DOHH2 (cell line): ENCODE data around the gene SBF1.
A peak's percentile ranks its signal among the peaks of the same experiment; 100 is the strongest.

Source experiments
- H3F3A ChIP-seq: fragments of 200-600 bp; sonication (generic), shearing (Covaris generic); 2 replicates; pipeline ENCODE4 v1.6.0; 2016; ENCODE audit warnings: antibody characterized with exemption, mild to moderate bottlenecking; ENCODE audit not compliant: control insufficient read depth, insufficient read depth
- H3K27ac ChIP-seq: fragments of 200-600 bp; sonication (generic); 2 replicates; pipeline ENCODE4 v1.5.1; 2014; ENCODE audit warnings: low read depth, mild to moderate bottlenecking, low read length, moderate library complexity
- H3K27me3 ChIP-seq: fragments of 200-600 bp; sonication (generic); 2 replicates; pipeline ENCODE4 v1.6.1; 2014; ENCODE audit warnings: mild to moderate bottlenecking, low read length, mixed read lengths; ENCODE audit not compliant: control insufficient read depth
- H3K36me3 ChIP-seq: fragments of 200-600 bp; sonication (generic); 2 replicates; pipeline ENCODE4 v1.6.1; 2014; ENCODE audit warnings: mild to moderate bottlenecking, low read length, moderate library complexity, mixed read lengths; ENCODE audit not compliant: control insufficient read depth
- H3K4me1 ChIP-seq: fragments of 200-600 bp; sonication (generic); 2 replicates; pipeline ENCODE4 v1.6.1; 2014; ENCODE audit warnings: mild to moderate bottlenecking, low read length, mixed read lengths; ENCODE audit not compliant: control insufficient read depth
- H3K4me2 ChIP-seq: fragments of 200-600 bp; sonication (generic); 2 replicates; pipeline ENCODE4 v1.6.0; 2014; ENCODE audit warnings: mild to moderate bottlenecking, low read length, moderate library complexity
- H3K4me3 ChIP-seq: fragments of 200-600 bp; sonication (generic); 2 replicates; pipeline ENCODE4 v1.5.1; 2014; ENCODE audit warnings: mild to moderate bottlenecking, low read length, mixed read lengths
- H3K79me2 ChIP-seq: fragments of 200-600 bp; sonication (generic); 2 replicates; pipeline ENCODE4 v1.6.1; 2014; ENCODE audit warnings: mild to moderate bottlenecking, low read length, mixed read lengths; ENCODE audit not compliant: control insufficient read depth
- H3K9me2 ChIP-seq: fragments of 200-600 bp; sonication (generic); replicated peaks from 2 replicates; pipeline ENCODE4 v1.6.1; 2014; ENCODE audit warnings: mild to moderate bottlenecking, low read length, mixed read lengths; ENCODE audit not compliant: control insufficient read depth
- H3K9me3 ChIP-seq: fragments of 200-600 bp; sonication (generic); 2 replicates; pipeline ENCODE4 v1.6.1; 2014; ENCODE audit warnings: antibody characterized with exemption, low read length, mixed read lengths; ENCODE audit not compliant: control insufficient read depth, insufficient read depth
- H4K20me1 ChIP-seq: fragments of 200-600 bp; sonication (generic); 2 replicates; pipeline ENCODE4 v1.6.0; 2014; ENCODE audit warnings: low read depth, mild to moderate bottlenecking, antibody characterized with exemption, low read length, moderate library complexity; ENCODE audit not compliant: control insufficient read depth, insufficient read depth
- CTCF ChIP-seq: fragments of 200-600 bp; sonication (generic); IDR thresholded peaks from one replicate; pipeline ENCODE4 v1.5.1; 2014; ENCODE audit warnings: antibody characterized with exemption, mild to moderate bottlenecking, low read depth, low read length; ENCODE audit not compliant: poor library complexity, severe bottlenecking
- EZH2phosphoT487 ChIP-seq: fragments of 200-600 bp; sonication (generic); IDR thresholded peaks from 2 replicates; pipeline ENCODE4 v1.6.1; 2017; ENCODE audit warnings: borderline replicate concordance, mild to moderate bottlenecking, antibody characterized with exemption, low read length, moderate library complexity, mixed read lengths

Gene SBF1

GRCh38 chr22:50523458-50523805 is 48.6 kb upstream of the SBF1 start:
- no peak overlapping the region for H3K27ac ChIP-seq
- no peaks in the 10 kb centered on the region for H3K27me3 ChIP-seq
- H3K4me1 ChIP-seq: peaks cover 22% of the 10 kb centered on the region
- peaks cover 13% of the 10 kb centered on the region for H3F3A ChIP-seq
- H3K4me2 ChIP-seq: peak overlapping the region; percentile 97
- H4K20me1 ChIP-seq: no peaks in the 10 kb centered on the region
- no peaks in the 10 kb centered on the region for H3K9me2 ChIP-seq
- H3K79me2 ChIP-seq: peaks cover 51% of the 10 kb centered on the region
- no peak for TF ChIP-seq EZH2phosphoT487
- no peak for TF ChIP-seq CTCF
- no peaks in the 10 kb centered on the region for H3K9me3 ChIP-seq
- H3K4me3 ChIP-seq: peak overlapping the region; percentile 93; the same call in 1 of the 2 replicates
- peaks cover 58% of the 10 kb centered on the region for H3K36me3 ChIP-seq

- no peaks in the 10 kb centered on the region for H3K9me2 ChIP-seq
- H3K79me2 ChIP-seq: peaks cover 54% of the 10 kb centered on the region
- peaks cover 64% of the 10 kb centered on the region for H3K36me3 ChIP-seq
- no peaks in the 10 kb centered on the region for H3K9me3 ChIP-seq
- TF ChIP-seq CTCF (no peak), EZH2phosphoT487 (no peak)
- no peak overlapping the region for H3K4me2 ChIP-seq
- H3K4me1 ChIP-seq: peaks cover 22% of the 10 kb centered on the region
- no peak overlapping the region for H3K4me3 ChIP-seq
- peaks cover 8% of the 10 kb centered on the region for H3F3A ChIP-seq
- H4K20me1 ChIP-seq: no peaks in the 10 kb centered on the region
- H3K27me3 ChIP-seq: no peaks in the 10 kb centered on the region
- no peak overlapping the region for H3K27ac ChIP-seq
Measured at GRCh38 chr22:50522806-50523438, 48.1 kb upstream of the SBF1 start.

GRCh38 chr22:50522208-50522805 is 47.5 kb upstream of the SBF1 start:
- Histone ChIP-seq H3K9me3 (no peaks in the 10 kb centered on the region), H3K9me2 (no peaks in the 10 kb centered on the region), H3K4me2 (no peak overlapping the region), H3K27ac (no peak overlapping the region), H3F3A (peaks cover 2% of the 10 kb centered on the region; the same call in 1 of the 2 replicates), H3K4me1 (peaks cover 19% of the 10 kb centered on the region), H3K4me3 (no peak overlapping the region), H3K36me3 (peaks cover 70% of the 10 kb centered on the region), H3K79me2 (peaks cover 59% of the 10 kb centered on the region), H3K27me3 (no peaks in the 10 kb centered on the region), H4K20me1 (no peaks in the 10 kb centered on the region)
- no peak for TF ChIP-seq CTCF
- no peak for TF ChIP-seq EZH2phosphoT487
